Colonic mucosa (tissue), 4 donors: ENCODE measurements around the gene NPW. TPM values are rescaled to one million over a fixed set of nuclear protein-coding genes. Genes with fewer than 3 reads are reported as not detected.

Experiments
- DNase-seq: peaks from one replicate; pipeline ENCODE4 v3.0.0-alpha.2; 2020
- H3K27ac ChIP-seq: fragments of 200-600 bp; one replicate; pipeline ENCODE4 v1.8.0; 2021
- H3K27me3 ChIP-seq: fragments of 200-600 bp; one replicate; pipeline ENCODE4 v1.8.0; 2021
- H3K36me3 ChIP-seq: fragments of 200-600 bp; one replicate; pipeline ENCODE4 v1.8.0; 2021
- H3K4me1 ChIP-seq: fragments of 200-600 bp; one replicate; pipeline ENCODE4 v1.8.0; 2021; ENCODE audit warnings: mild to moderate bottlenecking
- H3K4me3 ChIP-seq: fragments of 200-600 bp; one replicate; pipeline ENCODE4 v1.8.0; 2021
- H3K9ac ChIP-seq, 2 donors: one replicate each; pipeline ENCODE4 v1.7.0; 2013; ENCODE audit warnings: control low read depth in 2 of 2, low read depth in 2 of 2, low read length in 2 of 2
- H3K9me3 ChIP-seq: fragments of 200-600 bp; one replicate; pipeline ENCODE4 v1.8.0; 2021
- intact Hi-C: fragments of 100-400 bp; cut with DNase I; formaldehyde crosslinking; loops from one replicate; pipeline ENCODE4 v1.14.1; 2022
- total RNA-seq, 2 donors: library from RNA; stranded (reverse); fragmentation: NEBNext Ultra II Directional in 1 of 2; extraction: Animal tissue kit (Norgen Biotek cat#: 25700) in 1 of 2; gene quantifications; one replicate each; pipeline ENCODE4 v1.2.1, GENCODE V29; 2021
- TF ChIP-seq, protein P1 (sequence below): fragments of 200-600 bp; IDR thresholded peaks from one replicate; pipeline ENCODE4 v1.8.0; 2022; ENCODE audit warnings: antibody characterized with exemption, mild to moderate bottlenecking
- donor health status: healthy.
- donor health status: DM: no; HTN: no; CAD: no.
- donor health status: DM: no; HTN: no; CAD: no.

The NPW gene
- total RNA-seq, 2 donors from 2014 or later = 3.5 to 3.8 TPM

DNA sequence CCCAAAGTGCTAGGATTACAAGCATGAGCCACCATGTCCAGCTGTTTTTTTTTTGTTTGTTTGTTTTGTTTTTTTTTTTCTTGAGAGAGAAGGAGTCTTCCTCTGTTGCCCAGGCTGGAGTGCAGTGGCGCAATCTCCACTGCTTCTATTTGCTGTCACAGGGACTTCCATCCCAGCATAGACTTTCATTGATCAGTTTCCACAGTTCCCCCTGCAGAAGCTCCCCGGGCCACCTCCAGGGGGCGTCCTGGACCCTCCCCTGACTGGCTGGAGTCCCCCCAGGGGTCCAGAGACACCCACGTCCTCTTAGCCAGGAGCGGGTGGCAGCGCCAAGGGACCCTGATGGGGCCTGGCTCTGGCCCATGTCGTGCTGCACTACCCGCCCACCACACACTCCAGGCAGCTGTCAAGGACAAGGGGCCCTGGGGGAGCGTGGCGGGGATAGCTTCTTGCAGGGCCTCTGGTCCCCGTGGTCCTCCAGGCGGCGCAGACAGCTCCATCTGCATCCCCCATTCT is 3.1 kb upstream of the NPW start:
- Histone ChIP-seq H3K4me1 (peaks cover 10% of the 10 kb centered on the region), H3K36me3 (no peaks in the 10 kb centered on the region), H3K4me3 (no peak overlapping the region), H3K9me3 (no peaks in the 10 kb centered on the region), H3K9ac (no peak overlapping the region), H3K27ac (peak overlapping the region; percentile 72), H3K27me3 (peaks cover 23% of the 10 kb centered on the region)
- TF ChIP-seq, protein P1, sequence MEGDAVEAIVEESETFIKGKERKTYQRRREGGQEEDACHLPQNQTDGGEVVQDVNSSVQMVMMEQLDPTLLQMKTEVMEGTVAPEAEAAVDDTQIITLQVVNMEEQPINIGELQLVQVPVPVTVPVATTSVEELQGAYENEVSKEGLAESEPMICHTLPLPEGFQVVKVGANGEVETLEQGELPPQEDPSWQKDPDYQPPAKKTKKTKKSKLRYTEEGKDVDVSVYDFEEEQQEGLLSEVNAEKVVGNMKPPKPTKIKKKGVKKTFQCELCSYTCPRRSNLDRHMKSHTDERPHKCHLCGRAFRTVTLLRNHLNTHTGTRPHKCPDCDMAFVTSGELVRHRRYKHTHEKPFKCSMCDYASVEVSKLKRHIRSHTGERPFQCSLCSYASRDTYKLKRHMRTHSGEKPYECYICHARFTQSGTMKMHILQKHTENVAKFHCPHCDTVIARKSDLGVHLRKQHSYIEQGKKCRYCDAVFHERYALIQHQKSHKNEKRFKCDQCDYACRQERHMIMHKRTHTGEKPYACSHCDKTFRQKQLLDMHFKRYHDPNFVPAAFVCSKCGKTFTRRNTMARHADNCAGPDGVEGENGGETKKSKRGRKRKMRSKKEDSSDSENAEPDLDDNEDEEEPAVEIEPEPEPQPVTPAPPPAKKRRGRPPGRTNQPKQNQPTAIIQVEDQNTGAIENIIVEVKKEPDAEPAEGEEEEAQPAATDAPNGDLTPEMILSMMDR = no peak
- intact Hi-C loops = no loop called here
- DNase-seq = no peak

DNA sequence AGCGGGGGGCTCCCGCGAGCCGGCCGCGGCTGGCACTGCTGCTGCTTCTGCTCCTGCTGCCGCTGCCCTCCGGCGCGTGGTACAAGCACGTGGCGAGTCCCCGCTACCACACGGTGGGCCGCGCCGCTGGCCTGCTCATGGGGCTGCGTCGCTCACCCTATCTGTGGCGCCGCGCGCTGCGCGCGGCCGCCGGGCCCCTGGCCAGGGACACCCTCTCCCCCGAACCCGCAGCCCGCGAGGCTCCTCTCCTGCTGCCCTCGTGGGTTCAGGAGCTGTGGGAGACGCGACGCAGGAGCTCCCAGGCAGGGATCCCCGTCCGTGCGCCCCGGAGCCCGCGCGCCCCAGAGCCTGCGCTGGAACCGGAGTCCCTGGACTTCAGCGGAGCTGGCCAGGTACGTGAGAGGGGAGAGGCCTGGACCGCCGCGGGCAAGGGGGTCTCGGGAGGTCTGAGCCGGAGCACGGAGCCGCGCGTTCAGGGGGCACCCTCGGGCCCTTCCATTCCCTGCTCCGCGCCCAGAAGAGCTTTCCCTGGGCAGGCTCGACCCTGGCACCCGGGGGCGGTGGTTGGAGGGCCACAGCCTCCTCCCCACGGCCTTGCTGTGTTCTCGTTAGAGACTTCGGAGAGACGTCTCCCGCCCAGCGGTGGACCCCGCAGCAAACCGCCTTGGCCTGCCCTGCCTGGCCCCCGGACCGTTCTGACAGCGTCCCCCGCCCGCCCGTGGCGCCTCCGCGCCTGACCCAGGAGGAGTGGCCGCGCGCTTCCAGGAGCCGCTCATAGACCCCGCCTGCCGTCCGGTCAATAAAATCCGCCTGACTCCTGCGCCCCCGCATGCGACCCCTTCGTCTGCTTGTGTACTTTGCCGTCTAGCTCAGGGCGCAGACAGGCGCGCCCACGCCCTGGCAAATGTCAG is 591 bp downstream of the NPW start:
- TF ChIP-seq, protein P1 = no peak
- H3K27ac ChIP-seq = no peak overlapping the region
- no peak overlapping the region for H3K9ac ChIP-seq
- peaks cover 12% of the 10 kb centered on the region for H3K4me1 ChIP-seq
- H3K36me3 ChIP-seq = no peaks in the 10 kb centered on the region
- peaks cover 24% of the 10 kb centered on the region for H3K27me3 ChIP-seq
- no peak overlapping the region for H3K4me3 ChIP-seq
- intact Hi-C loops = loop anchor here (5.0 to 10.0 kb wide), 2 partner anchors 65 to 122 kb away; no protein-coding TSS in a partner anchor
- no peaks in the 10 kb centered on the region for H3K9me3 ChIP-seq
- no peak for DNase-seq

DNA sequence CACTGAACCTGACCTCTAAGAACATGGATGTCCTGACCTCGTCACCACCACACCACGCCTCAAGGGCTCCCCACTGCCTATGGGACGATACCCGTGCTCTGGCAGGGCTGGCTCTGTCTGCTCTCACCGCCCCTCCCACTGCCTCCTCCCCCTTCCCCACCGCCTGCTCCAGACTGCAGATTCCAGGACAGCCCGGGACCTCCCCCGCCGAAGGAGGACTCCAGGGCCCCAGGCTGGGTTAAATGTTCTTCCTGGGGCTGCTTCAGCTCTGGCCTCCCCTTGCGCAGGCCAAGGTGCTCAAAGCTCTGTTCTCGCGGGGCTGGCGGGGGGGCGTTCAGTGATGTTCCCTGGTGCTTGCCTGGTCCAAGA is 3.1 kb downstream of the NPW start:
- Histone ChIP-seq H3K9me3 (no peaks in the 10 kb centered on the region), H3K9ac (peak overlapping the region in 1 of 2 donors; percentile 68), H3K36me3 (no peaks in the 10 kb centered on the region), H3K4me3 (peak overlapping the region; percentile 27), H3K4me1 (peaks cover 12% of the 10 kb centered on the region), H3K27me3 (peaks cover 24% of the 10 kb centered on the region), H3K27ac (no peak overlapping the region)
- TF ChIP-seq, protein P1 = no peak
- intact Hi-C loops = loop anchor here (5.0 to 10.0 kb wide), 2 partner anchors 62 to 120 kb away; no protein-coding TSS in a partner anchor
- DNase-seq = no peak

DNA sequence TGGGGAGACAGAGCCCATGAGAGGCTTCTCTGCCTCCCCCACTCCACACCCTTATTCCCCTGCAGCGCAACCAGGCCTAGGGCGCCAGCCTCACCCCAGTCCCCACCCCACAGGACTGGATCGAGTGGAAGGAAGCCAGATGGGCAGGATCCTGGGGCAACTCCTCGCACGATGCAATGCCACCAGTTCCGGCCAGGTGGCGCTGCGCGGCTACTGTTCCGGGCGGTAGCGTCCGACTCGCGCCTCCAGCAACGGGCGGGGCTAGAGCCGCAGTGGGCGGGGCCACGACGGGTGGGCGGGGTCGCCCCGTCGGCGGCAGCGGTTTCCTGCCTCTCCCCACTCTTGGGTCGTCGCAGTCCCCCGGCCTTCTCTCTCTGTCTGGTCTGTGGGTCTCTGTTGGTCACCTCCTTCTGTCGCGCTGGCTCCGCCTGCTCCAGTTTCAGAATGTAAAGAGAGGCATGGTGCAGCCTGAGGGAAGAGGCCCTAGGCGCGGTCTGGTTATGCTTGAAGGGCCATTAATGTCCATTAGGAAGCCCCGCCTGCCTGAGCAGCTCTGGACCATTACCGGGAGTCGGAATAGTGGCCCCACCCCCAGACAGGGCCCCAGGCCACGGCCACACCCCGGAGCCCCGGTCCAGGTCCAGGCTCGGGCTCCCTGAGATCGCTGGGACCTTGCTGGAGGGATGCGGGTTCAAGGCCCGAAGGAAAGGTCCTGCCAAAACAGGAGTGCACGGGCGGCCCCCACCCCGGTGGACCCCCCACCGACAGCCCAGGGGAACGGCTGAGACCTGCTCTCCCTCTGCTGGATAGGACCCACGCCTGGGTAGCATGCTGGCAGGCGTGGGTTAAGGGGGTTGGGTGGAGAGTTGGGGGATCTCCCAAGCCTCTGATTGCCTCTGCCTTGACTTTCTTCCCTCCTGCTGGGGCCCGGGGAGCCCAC is 3.8 kb downstream of the NPW start:
- H3K9me3 ChIP-seq = no peaks in the 10 kb centered on the region
- peak overlapping the region; percentile 57 for H3K27ac ChIP-seq
- H3K4me1 ChIP-seq = peaks cover 12% of the 10 kb centered on the region
- peak; percentile 98 for DNase-seq
- TF ChIP-seq, protein P1 = peak; percentile 80
- intact Hi-C loops = loop anchor here (5.0 to 10.0 kb wide), 2 partner anchors 61 to 119 kb away; no protein-coding TSS in a partner anchor
- peak overlapping the region; percentile 27 for H3K4me3 ChIP-seq
- peak overlapping the region; percentile 50 to 68 for H3K9ac ChIP-seq
- H3K27me3 ChIP-seq = peaks cover 24% of the 10 kb centered on the region
- H3K36me3 ChIP-seq = no peaks in the 10 kb centered on the region

DNA sequence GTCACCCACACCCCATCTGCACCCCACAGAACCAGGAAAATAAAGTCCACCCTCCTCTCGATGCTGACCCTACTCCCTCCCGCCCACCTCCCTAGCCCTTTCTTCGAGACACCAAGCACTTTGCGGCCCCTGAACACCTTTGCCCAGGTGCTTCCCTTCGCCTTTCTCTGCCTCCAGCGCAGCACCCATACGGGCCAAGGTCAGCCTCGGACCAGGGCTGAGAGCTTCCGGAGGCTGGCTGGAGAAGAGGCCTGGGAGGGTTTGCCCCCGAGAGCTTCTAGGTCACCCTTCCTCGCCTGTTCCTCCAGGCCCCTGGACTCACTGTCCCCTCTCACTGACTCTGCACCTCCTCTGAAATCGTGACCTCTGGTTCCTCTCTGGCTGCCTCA is 4.4 kb downstream of the NPW start:
- H3K4me1 ChIP-seq = peaks cover 12% of the 10 kb centered on the region
- H3K27ac ChIP-seq = no peak overlapping the region
- peaks cover 24% of the 10 kb centered on the region for H3K27me3 ChIP-seq
- intact Hi-C loops = loop anchor here (5.0 to 10.0 kb wide), 2 partner anchors 61 to 118 kb away; no protein-coding TSS in a partner anchor
- H3K9ac ChIP-seq = peak overlapping the region; percentile 37 to 65
- no peaks in the 10 kb centered on the region for H3K9me3 ChIP-seq
- H3K4me3 ChIP-seq = no peak overlapping the region
- DNase-seq = no peak
- TF ChIP-seq, protein P1 = no peak
- no peaks in the 10 kb centered on the region for H3K36me3 ChIP-seq
